ENCODE results near the gene GFI1. TPM values are rescaled to one million over a fixed set of nuclear protein-coding genes. Genes with fewer than 3 reads are reported as not detected.
"Not testable (repeated sequence)": the region's sequence is repeated elsewhere in the genome, so short reads cannot be mapped to it uniquely, and the experiment has no call there.

GFI1 gene
- 10 to 100 TPM in 2 of 5 donors, 1 to 10 TPM in 3; 1.2 to 34.4 (median 1.7) TPM for total RNA-seq
- polyA plus RNA-seq = under 1 TPM; 0.37 to 0.61 (median 0.38) TPM
- long read RNA-seq, donor 1 = 0 reads
- long read RNA-seq, donor 2 = 0 reads
- long read RNA-seq, donor 3 = 0 reads
- long read RNA-seq, donor 4 = 0 reads
- long read RNA-seq, donor 5 = 0 reads
- long read RNA-seq, donor 6 = 0 reads
- long read RNA-seq, donor 7 = 0 reads
- long read RNA-seq, donor 8 = 0 reads
- long read RNA-seq, donor 9 = 0 reads
- long read RNA-seq, donor 10 = 0 reads

DNA sequence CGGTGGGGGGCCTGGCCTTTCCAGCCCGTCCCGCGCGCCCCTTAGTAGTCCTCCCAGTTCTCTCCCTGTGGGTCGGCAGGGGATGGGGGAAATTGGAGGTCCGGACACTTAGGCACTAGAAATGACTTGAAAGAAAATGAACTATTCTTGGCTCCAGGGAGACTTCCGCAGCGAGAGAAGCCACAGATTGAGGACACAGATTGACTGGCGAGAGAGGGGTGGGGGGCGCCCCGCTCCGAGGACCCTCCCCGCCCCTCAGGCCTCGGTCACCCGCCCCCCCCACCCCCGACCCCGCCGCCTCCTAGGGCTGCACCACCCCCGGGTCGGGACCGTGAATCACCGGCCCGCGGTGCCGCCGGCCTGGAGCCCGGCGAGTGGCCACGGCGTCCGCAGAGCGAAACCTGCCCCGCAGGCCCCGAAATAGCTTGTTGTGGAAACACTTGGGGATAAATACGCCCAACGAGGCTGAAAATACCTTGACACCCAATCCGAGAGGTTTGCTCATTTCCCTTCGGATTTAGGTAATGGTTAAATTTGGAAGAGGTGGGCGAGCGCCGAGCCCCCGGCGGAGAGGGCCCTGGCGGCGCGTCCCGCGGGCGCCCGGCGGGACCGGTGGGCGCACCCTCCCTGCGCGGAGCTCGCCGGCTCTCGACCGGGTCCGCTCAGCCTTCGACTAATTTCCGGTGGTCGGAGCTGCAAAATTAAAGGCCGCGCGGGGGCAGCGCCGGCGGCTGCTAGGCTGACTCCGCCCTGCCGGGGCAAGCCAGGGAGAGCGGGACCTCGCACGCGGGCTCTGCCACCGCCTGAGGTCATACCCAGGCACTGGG lies at the start of gene GFI1:
TSS of gene GFI1 (minus strand) at position 675 of the 827 bp plus-strand sequence. CDS start 3,438 bp downstream, outside the sequence.
- H3K4me3 ChIP-seq = peak within 1 kb of the TSS; percentile 47 to 71 (median 61)
- H3K4me1 ChIP-seq = peaks cover 54 to 57% (median 55%) of the 10 kb centered on the region in 4 donors
- DNase-seq = peak; percentile 41 to 71
- TF ChIP-seq, protein P1, sequence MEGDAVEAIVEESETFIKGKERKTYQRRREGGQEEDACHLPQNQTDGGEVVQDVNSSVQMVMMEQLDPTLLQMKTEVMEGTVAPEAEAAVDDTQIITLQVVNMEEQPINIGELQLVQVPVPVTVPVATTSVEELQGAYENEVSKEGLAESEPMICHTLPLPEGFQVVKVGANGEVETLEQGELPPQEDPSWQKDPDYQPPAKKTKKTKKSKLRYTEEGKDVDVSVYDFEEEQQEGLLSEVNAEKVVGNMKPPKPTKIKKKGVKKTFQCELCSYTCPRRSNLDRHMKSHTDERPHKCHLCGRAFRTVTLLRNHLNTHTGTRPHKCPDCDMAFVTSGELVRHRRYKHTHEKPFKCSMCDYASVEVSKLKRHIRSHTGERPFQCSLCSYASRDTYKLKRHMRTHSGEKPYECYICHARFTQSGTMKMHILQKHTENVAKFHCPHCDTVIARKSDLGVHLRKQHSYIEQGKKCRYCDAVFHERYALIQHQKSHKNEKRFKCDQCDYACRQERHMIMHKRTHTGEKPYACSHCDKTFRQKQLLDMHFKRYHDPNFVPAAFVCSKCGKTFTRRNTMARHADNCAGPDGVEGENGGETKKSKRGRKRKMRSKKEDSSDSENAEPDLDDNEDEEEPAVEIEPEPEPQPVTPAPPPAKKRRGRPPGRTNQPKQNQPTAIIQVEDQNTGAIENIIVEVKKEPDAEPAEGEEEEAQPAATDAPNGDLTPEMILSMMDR (IDR thresholded peaks at IDR 0.05) = no peak
- no peak for TF ChIP-seq EP300 (IDR thresholded peaks at IDR 0.05)
- no peak for TF ChIP-seq POLR2AphosphoS5 (IDR thresholded peaks at IDR 0.05)
- no peak for TF ChIP-seq POLR2A (IDR thresholded peaks at IDR 0.05)
- intact Hi-C loops (cut with DNase I; ENCODE audit: low total_unique reads) = no loop called here
- peaks cover 40 to 82% (median 66%) of the 10 kb centered on the region in 3 donors for H3K27me3 ChIP-seq
- no peaks in the 10 kb centered on the region for H3K36me3 ChIP-seq
- H3K9me3 ChIP-seq = no peaks in the 10 kb centered on the region
- H3K27ac ChIP-seq = peak within 1 kb of the TSS; percentile 65 to 83 (median 76)
- WGBS, 5 donors = 1 to 3% (median 2%) methylated on average over 35 to 77 of the region's 77 CpGs

DNA sequence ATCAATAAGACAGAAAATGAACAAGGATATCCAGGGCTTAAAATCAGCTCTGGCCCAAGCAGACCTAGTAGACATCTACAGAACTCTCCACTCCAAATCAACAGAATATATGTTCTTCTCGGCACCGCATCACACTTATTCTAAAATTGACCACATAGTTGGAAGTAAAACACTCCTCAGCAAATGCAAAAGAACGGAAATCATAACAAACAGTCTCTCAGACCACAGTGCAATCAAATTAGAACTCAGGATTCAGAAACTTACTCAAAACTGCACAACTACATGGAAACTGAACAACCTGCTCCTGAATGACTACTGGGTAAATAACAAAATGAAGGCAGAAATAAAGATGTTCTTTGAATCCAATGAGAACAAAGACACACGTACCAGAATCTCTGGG lies 45.6 kb upstream of the GFI1 start:
- H3K4me3 ChIP-seq; H3K36me3 ChIP-seq; H3K27me3 ChIP-seq; H3K4me1 ChIP-seq; H3K9me3 ChIP-seq; intact Hi-C loops (cut with DNase I; ENCODE audit: low total_unique reads); H3K27ac ChIP-seq; DNase-seq: not testable (repeated sequence)
- WGBS, 5 donors = 88 to 92% (median 91%) methylated on average over 4 of the region's 4 CpGs

DNA sequence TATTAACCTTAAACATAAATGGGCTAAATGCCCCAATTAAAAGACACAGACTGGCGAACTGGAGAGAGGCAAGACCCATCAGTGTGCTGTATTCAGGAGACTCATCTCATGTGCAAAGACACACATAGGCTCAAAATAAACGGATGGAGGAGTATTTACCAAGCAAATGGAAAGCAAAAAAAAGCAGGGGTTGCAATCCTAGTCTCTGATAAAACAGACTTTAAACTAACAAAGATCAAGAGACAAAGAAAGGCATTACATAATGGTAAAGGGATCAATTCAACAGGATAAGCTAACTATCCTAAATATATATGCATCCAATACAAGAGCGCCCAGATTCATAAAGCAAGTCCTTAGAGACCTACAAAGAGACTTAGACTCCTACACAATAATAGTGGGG lies 45.2 kb upstream of the GFI1 start:
- DNase-seq; intact Hi-C loops (cut with DNase I; ENCODE audit: low total_unique reads); H3K36me3 ChIP-seq; H3K27ac ChIP-seq; H3K9me3 ChIP-seq; H3K27me3 ChIP-seq; H3K4me1 ChIP-seq; H3K4me3 ChIP-seq: not testable (repeated sequence)
- 85 to 89% (median 87%) methylated on average over 3 of the region's 3 CpGs for WGBS, 5 donors

DNA sequence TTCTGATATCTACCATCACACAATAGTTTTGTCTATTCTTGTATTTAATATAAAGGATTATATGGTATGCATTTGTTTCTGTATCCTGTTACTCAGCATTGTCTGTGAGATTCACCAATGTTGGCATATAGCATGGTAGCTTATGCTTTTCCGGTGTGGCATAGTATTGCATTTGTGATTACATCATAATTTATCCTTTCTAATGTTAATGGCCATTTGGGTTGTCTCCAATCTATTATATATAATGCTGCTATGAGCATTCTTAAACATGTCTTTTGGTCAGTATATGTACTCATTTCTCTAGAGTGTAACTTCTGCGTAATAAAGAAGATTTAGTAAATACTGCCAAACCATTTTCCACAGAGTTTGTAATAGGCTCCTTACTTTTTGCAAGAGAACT lies 40.9 kb upstream of the GFI1 start:
- Histone ChIP-seq H3K9me3 (no peaks in the 10 kb centered on the region), H3K36me3 (peaks cover 0 to 11% (median 6%) of the 10 kb centered on the region in 4 donors), H3K27ac (no peak overlapping the region), H3K4me1 (no peaks in the 10 kb centered on the region), H3K27me3 (no peaks in the 10 kb centered on the region), H3K4me3 (no peak overlapping the region)
- WGBS, 5 donors = 92 to 99% (median 99%) methylated on average over 2 of the region's 2 CpGs
- DNase-seq = no peak
- intact Hi-C loops (cut with DNase I; ENCODE audit: low total_unique reads) = no loop called here
- TF ChIP-seq POLR2A (IDR thresholded peaks at IDR 0.05) = no peak
- TF ChIP-seq, protein P1 (IDR thresholded peaks at IDR 0.05) = no peak
- no peak for TF ChIP-seq EP300 (IDR thresholded peaks at IDR 0.05)
- TF ChIP-seq POLR2AphosphoS5 (IDR thresholded peaks at IDR 0.05) = no peak

DNA sequence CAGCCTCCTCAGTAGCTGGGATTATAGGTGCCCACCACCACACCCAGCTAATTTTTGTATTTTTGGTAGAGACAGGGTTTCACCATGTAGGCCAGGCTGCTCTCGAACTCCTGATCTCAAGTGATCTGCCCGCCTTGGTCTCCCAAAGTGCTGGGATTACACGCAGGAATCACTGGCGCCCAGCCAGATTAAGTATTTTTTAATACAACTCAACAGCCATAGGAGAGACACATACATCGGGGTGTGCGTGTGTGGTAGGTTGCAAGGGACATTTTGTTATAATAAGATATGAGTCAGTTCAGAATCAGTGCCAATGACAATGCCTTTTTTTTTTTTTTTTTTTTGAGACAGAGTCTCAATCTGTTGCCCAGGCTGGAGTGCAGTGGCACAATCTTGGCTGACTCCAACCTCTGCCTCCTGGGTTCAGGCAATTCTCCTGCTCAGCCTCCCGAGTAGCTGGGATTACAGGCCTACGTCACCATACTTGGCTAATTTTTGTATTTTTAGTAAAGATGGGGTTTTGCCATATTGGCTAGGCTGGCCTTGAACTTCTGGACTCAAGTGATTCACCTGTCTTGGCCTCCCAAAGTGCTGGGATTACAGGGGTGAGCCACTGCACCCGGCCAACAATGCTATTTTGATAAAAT lies 38.3 kb upstream of the GFI1 start:
- DNase-seq; H3K9me3 ChIP-seq; intact Hi-C loops (cut with DNase I; ENCODE audit: low total_unique reads); H3K27ac ChIP-seq; H3K27me3 ChIP-seq; H3K4me3 ChIP-seq; H3K4me1 ChIP-seq: not testable (repeated sequence)
- 96 to 98% (median 98%) methylated on average over 9 of the region's 9 CpGs for WGBS, 5 donors
- H3K36me3 ChIP-seq = peaks cover 0 to 11% (median 10%) of the 10 kb centered on the region in 4 donors
